Measurements from ENCODE around the gene CYP2U1. TPM values are rescaled to one million over a fixed set of nuclear protein-coding genes. Genes with fewer than 3 reads are reported as not detected.
"Not testable (repeated sequence)": the region's sequence is repeated elsewhere in the genome, so short reads cannot be mapped to it uniquely, and the experiment has no call there.

Gene CYP2U1
- total RNA-seq, 1 donor from 2014 or later: 9.0 TPM

DNA sequence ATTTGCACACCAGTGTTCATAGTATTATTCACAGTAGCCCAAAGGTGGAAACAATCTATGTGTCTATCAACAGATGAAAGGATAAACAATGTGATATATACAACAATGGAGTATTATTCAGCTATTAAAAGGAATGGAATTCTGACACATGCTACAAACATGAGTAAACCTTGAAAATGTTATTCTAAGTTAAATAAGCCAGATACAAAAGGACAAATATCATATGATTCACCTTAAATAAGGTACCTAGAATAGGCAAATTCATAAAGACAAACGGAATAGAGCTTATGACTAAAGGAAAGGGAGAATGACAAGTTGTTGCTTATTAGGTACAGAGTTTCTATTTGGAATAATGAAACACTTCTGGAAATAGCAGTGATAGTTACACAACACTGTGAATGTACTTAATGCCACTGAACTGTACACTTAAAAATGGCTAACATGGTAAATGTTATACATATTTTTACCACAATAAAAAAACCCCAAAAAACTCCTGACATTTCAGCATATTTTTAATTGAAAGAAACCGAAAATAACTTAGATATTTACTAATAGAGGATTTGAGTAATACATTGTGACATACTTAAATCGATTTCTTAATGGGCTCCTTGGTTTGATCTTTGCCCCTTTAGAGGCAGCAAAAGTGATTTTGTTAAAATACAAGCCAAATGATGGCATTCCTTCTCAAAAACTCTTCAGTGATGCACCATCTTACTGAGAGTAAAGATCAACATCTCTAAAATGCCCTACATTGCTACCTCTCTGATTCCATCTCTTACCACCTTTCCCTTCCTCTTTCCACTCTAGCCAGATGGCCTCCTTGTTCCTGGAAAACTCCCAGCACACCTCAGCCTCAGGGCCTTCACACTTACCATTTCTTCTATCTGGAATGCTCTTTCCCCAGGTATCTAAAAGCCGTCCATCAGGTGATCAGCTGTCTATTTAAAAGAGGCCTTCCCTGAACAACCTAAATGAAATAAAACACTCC is 8.6 kb upstream of the CYP2U1 start:
- H3K4me3 ChIP-seq: no peak overlapping the region
- H3K9me3 ChIP-seq: peaks cover 6% of the 10 kb centered on the region
- DNase-seq: no peak
- no peaks in the 10 kb centered on the region for H3K4me1 ChIP-seq
- TF ChIP-seq, protein P1, sequence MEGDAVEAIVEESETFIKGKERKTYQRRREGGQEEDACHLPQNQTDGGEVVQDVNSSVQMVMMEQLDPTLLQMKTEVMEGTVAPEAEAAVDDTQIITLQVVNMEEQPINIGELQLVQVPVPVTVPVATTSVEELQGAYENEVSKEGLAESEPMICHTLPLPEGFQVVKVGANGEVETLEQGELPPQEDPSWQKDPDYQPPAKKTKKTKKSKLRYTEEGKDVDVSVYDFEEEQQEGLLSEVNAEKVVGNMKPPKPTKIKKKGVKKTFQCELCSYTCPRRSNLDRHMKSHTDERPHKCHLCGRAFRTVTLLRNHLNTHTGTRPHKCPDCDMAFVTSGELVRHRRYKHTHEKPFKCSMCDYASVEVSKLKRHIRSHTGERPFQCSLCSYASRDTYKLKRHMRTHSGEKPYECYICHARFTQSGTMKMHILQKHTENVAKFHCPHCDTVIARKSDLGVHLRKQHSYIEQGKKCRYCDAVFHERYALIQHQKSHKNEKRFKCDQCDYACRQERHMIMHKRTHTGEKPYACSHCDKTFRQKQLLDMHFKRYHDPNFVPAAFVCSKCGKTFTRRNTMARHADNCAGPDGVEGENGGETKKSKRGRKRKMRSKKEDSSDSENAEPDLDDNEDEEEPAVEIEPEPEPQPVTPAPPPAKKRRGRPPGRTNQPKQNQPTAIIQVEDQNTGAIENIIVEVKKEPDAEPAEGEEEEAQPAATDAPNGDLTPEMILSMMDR (IDR thresholded peaks at IDR 0.05): no peak
- ATAC-seq: no peak
- no peaks in the 10 kb centered on the region for H3K27me3 ChIP-seq
- intact Hi-C loops (cut with DNase I): no loop called here
- no peak overlapping the region for H3K27ac ChIP-seq
- H3K36me3 ChIP-seq: no peaks in the 10 kb centered on the region

DNA sequence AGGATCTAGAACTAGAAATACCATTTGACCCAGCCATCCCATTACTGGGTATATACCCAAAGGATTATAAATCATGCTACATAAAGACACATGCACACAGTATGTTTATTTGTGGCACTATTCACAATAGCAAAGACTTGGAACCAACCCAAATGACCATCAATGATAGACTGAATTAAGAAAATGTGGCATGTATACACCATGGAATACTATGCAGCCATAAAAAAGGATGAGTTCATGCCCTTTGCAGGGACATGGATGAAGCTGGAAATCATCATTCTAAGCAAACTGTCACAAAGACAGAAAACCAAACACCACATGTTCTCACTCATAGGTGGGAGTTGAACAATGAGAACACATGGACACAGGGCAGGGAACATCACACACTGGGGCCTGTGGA is 5.6 kb upstream of the CYP2U1 start:
- ATAC-seq; intact Hi-C loops (cut with DNase I); H3K36me3 ChIP-seq; DNase-seq; H3K4me1 ChIP-seq; H3K27me3 ChIP-seq; H3K4me3 ChIP-seq; H3K27ac ChIP-seq; H3K9me3 ChIP-seq: not testable (repeated sequence)

DNA sequence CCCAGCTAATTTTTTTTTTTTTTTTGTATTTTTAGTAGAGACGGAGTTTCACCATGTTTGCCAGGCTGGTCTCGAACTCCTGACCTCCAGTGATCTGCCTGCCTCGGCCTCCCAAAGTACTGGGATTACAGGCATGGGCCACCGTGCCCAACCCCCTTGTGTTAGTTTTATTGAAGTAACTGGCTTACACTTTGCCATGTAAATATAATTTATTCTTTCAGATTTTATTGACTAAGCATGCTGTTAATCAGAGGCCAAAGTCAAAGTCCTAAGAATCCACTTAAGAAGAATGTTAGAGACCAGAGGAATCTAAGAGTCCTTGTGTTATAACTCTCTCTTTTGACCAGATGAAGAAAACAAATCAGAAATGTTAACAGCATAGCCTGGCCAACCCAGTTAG is 4.5 kb upstream of the CYP2U1 start:
- ATAC-seq; H3K27ac ChIP-seq; H3K9me3 ChIP-seq; H3K27me3 ChIP-seq; DNase-seq; H3K36me3 ChIP-seq; H3K4me3 ChIP-seq; H3K4me1 ChIP-seq; intact Hi-C loops (cut with DNase I): not testable (repeated sequence)

DNA sequence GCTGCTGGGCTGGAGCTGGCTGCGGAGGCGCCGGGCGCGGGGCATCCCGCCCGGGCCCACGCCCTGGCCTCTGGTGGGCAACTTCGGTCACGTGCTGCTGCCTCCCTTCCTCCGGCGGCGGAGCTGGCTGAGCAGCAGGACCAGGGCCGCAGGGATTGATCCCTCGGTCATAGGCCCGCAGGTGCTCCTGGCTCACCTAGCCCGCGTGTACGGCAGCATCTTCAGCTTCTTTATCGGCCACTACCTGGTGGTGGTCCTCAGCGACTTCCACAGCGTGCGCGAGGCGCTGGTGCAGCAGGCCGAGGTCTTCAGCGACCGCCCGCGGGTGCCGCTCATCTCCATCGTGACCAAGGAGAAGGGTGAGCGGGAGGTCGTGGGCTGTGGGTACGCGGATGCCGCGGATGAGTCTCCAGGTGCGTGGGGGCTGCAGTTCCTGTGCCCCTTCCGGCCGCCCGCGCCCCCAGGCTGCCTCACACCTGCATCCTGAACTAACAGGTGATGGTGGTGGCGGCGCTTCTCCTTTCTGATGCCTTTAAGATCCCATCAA is 499 bp downstream of the CYP2U1 start:
- peaks cover 9% of the 10 kb centered on the region for H3K4me1 ChIP-seq
- H3K27ac ChIP-seq: peak overlapping the region; percentile 74
- peak; percentile 72 for DNase-seq
- no peaks in the 10 kb centered on the region for H3K36me3 ChIP-seq
- intact Hi-C loops (cut with DNase I): no loop called here
- H3K27me3 ChIP-seq: no peaks in the 10 kb centered on the region
- peak overlapping the region; percentile 69 for H3K4me3 ChIP-seq
- TF ChIP-seq, protein P1 (IDR thresholded peaks at IDR 0.05): no peak
- peak; percentile 5 for ATAC-seq
- no peaks in the 10 kb centered on the region for H3K9me3 ChIP-seq

DNA sequence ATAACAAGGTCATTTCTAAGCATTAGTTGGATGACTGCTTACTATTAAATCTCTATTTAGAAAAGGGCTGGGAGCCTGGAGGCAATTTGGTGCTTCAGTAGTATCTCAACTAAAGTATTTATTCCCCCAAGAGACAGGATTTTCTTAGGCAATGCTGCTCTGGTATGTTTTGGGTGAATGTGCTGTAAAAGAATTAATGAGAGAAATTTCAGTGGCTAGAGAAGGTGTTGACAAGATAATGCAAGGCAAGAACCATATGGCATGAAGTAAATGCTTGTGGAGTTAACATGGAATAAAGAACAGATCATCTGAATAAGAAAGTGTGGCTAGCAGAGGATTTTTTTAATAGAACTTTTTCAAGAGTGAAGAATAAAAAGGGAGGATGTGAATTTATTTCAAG is 3.9 kb downstream of the CYP2U1 start:
- DNase-seq (no peak), ATAC-seq (no peak)

DNA sequence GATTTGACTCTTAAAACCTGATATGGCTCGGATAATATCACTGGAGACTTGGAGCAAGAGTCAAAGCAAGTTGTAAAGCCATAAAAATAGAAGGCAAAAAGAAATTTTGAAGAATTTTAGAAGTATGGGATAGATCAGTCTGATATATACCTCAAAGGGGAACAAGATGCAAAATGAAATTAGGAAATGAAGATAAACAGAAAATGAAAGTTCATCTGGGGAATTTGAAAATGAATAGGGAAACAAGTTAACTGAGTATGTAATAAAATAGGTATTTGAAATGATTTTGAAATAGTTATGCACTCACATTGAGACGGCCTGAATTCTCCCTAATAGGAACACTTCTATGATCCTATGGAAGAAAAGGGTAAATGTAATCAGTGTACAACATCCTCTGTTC is 5.7 kb downstream of the CYP2U1 start:
- no peak for ATAC-seq
- intact Hi-C loops (cut with DNase I): no loop called here
- Histone ChIP-seq H3K36me3 (no peaks in the 10 kb centered on the region), H3K27ac (no peak overlapping the region), H3K9me3 (no peaks in the 10 kb centered on the region), H3K27me3 (no peaks in the 10 kb centered on the region), H3K4me1 (peaks cover 7% of the 10 kb centered on the region), H3K4me3 (no peak overlapping the region)
- DNase-seq: no peak
- TF ChIP-seq, protein P1 (IDR thresholded peaks at IDR 0.05): no peak

More for the DNA sequence above, 3.9 kb downstream of the CYP2U1 start:
- H3K27me3 ChIP-seq: no peaks in the 10 kb centered on the region
- H3K9me3 ChIP-seq: no peaks in the 10 kb centered on the region
- H3K4me1 ChIP-seq: peaks cover 9% of the 10 kb centered on the region
- no peak overlapping the region for H3K27ac ChIP-seq
- H3K4me3 ChIP-seq: no peak overlapping the region
- intact Hi-C loops (cut with DNase I): no loop called here
- TF ChIP-seq, protein P1 (IDR thresholded peaks at IDR 0.05): no peak
- no peaks in the 10 kb centered on the region for H3K36me3 ChIP-seq
